ENCODE data around the gene PFKFB4.
"Not testable (repeated sequence)": the region's sequence is repeated elsewhere in the genome, so short reads cannot be mapped to it uniquely, and the experiment has no call there.

The PFKFB4 gene

GRCh38 chr3:48561045-48561736 is 4.6 kb upstream of the PFKFB4 start:
- peak; percentile 79 for DNase-seq (ENCODE audit: low read depth, low spot score)

GRCh38 chr3:48560648-48561018 is 4.0 kb upstream of the PFKFB4 start:
- no peak for DNase-seq (ENCODE audit: low read depth, low spot score)

- no peak for DNase-seq (ENCODE audit: low read depth, low spot score)
Measured at GRCh38 chr3:48558493-48559134, 2.0 kb upstream of the PFKFB4 start.

GRCh38 chr3:48555949-48556795 is 431 bp downstream of the PFKFB4 start:
- no peak for DNase-seq (ENCODE audit: low read depth, low spot score)

- peak; percentile 64 for DNase-seq (ENCODE audit: low read depth, low spot score)
Measured at GRCh38 chr3:48555231-48555948, 1.2 kb downstream of the PFKFB4 start.

GRCh38 chr3:48553886-48554845 is 2.4 kb downstream of the PFKFB4 start:
- peak; percentile 59 for DNase-seq (ENCODE audit: low read depth, low spot score)

GRCh38 chr3:48553361-48553760 is 3.2 kb downstream of the PFKFB4 start:
- DNase-seq (ENCODE audit: low read depth, low spot score) = no peak

- peak; percentile 60 for DNase-seq (ENCODE audit: low read depth, low spot score)
Measured at GRCh38 chr3:48552111-48552951, 4.3 kb downstream of the PFKFB4 start.

- not testable (repeated sequence) for DNase-seq (ENCODE audit: low read depth, low spot score)
Measured at GRCh38 chr3:48551651-48552050, 5.0 kb downstream of the PFKFB4 start.

GRCh38 chr3:48548729-48549705 is 7.6 kb downstream of the PFKFB4 start:
- DNase-seq (ENCODE audit: low read depth, low spot score) = peak; percentile 92

- no peak for DNase-seq (ENCODE audit: low read depth, low spot score)
Measured at GRCh38 chr3:48548126-48548525, 8.5 kb downstream of the PFKFB4 start.

GRCh38 chr3:48546203-48546829 is 10.3 kb downstream of the PFKFB4 start:
- no peak for DNase-seq (ENCODE audit: low read depth, low spot score)

GRCh38 chr3:48544141-48544540 is 12.5 kb downstream of the PFKFB4 start:
- DNase-seq (ENCODE audit: low read depth, low spot score) = no peak

GRCh38 chr3:48543271-48543866 is 13.2 kb downstream of the PFKFB4 start:
- DNase-seq (ENCODE audit: low read depth, low spot score) = no peak

- DNase-seq (ENCODE audit: low read depth, low spot score) = no peak
Measured at GRCh38 chr3:48538451-48538850, 18.2 kb downstream of the PFKFB4 start.

- no peak for DNase-seq (ENCODE audit: low read depth, low spot score)
Measured at GRCh38 chr3:48536785-48537184, 19.8 kb downstream of the PFKFB4 start.

- DNase-seq (ENCODE audit: low read depth, low spot score) = no peak
Measured at GRCh38 chr3:48536116-48536515, 20.5 kb downstream of the PFKFB4 start.

- DNase-seq (ENCODE audit: low read depth, low spot score) = no peak
Measured at GRCh38 chr3:48535578-48535977, 21.0 kb downstream of the PFKFB4 start.

Measured in ELF-1 (cell line).